Left lung (tissue), 14 donors: ENCODE measurements around the gene MXD4. TPM values are rescaled to one million over a fixed set of nuclear protein-coding genes. Genes with fewer than 3 reads are reported as not detected.

Experiments
- ATAC-seq: fragments of 200-7000 bp; cut with Tn5 transposase; one replicate; pipeline ENCODE4 v1.9.1; 2020; ENCODE audit warnings: moderate library complexity
- DNase-seq, 4 donors: peaks; one replicate each; pipeline ENCODE4 v3.0.0-alpha.2; 2013 to 2020
- H3K27ac ChIP-seq, 2 donors: fragments of 200-600 bp; sonication (generic) in 1 of 2; one replicate each; pipeline versions ENCODE4 v1.5.0 to v1.8.0; 2020 to 2021
- H3K27me3 ChIP-seq, 2 donors: fragments of 200-600 bp; sonication (generic) in 1 of 2; one replicate each; pipeline versions ENCODE4 v1.5.0 to v1.8.0; 2020 to 2021
- H3K36me3 ChIP-seq, 2 donors: fragments of 200-600 bp; sonication (generic) in 1 of 2; one replicate each; pipeline versions ENCODE4 v1.5.0 to v1.8.0; 2020 to 2021
- H3K4me1 ChIP-seq, 2 donors: fragments of 200-600 bp; one replicate each; pipeline ENCODE4 v1.8.0; 2021
- H3K4me3 ChIP-seq, 2 donors: fragments of 200-600 bp; sonication (generic) in 1 of 2; one replicate each; pipeline versions ENCODE4 v1.5.0 to v1.8.0; 2020 to 2021; ENCODE audit warnings: mild to moderate bottlenecking in 1 of 2
- H3K9me3 ChIP-seq, 2 donors: fragments of 200-600 bp; sonication (generic) in 1 of 2; one replicate each; pipeline versions ENCODE4 v1.5.0 to v1.8.0; 2020 to 2021
- intact Hi-C, 2 donors: fragments of 100-400 bp; cut with DNase I; formaldehyde crosslinking; loops; one replicate each; pipeline versions ENCODE4 v1.11.2 to v1.14.2; 2022
- long read RNA-seq, 12 donors: library from polyadenylated mRNA in 2 of 12; unstranded in 2 of 12; transcript quantifications; one replicate each; pipeline ENCODE4 v2.0.0 and lab custom pipeline, GENCODE V29; 2019 to 2026
- polyA plus RNA-seq, 6 donors: library from polyadenylated mRNA; unstranded; fragments of 120-200 nt; gene quantifications; one replicate each; pipeline ENCODE4 v1.2.1, GENCODE V29; 2013; ENCODE audit not compliant: insufficient read length in 6 of 6
- total RNA-seq, 2 donors: library from RNA; stranded (reverse); fragmentation: NEBNext Ultra II Directional; extraction: Animal tissue kit (Norgen Biotek cat#: 25700); gene quantifications; one replicate each; pipeline ENCODE4 v1.2.1, GENCODE V29; 2021
- TF ChIP-seq, protein P1 (sequence below), 2 donors: fragments of 200-600 bp; sonication (generic) in 1 of 2; IDR thresholded peaks; one replicate each; pipeline versions ENCODE4 v1.5.0 to v1.8.0; 2021; ENCODE audit warnings: antibody characterized with exemption in 2 of 2
- donor health status: DM: no; HTN: yes; CAD: no.
- donor health status: DM: no; HTN: no; CAD: no.

MXD4 gene, protein sequence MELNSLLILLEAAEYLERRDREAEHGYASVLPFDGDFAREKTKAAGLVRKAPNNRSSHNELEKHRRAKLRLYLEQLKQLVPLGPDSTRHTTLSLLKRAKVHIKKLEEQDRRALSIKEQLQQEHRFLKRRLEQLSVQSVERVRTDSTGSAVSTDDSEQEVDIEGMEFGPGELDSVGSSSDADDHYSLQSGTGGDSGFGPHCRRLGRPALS
- 10 to 100 TPM; 52.4 to 84.6 TPM for total RNA-seq
- 100 to 1,000 TPM in 1 of 6 donors, 10 to 100 TPM in 5; 71.8 to 113 (median 84.0) TPM for polyA plus RNA-seq
- long read RNA-seq, donor 1, full-length matches to known transcripts: 56 of 71 reads
- long read RNA-seq, donor 1, partial matches to known transcripts: 0 of 71 reads
- long read RNA-seq, donor 1, other reads (novel, unspliced or antisense): 15 of 71 reads
- long read RNA-seq, donor 2, full-length matches to known transcripts: 39 of 44 reads
- long read RNA-seq, donor 2, partial matches to known transcripts: 0 of 44 reads
- long read RNA-seq, donor 2, other reads (novel, unspliced or antisense): 5 of 44 reads
- long read RNA-seq, donor 3, full-length matches to known transcripts: 32 of 37 reads
- long read RNA-seq, donor 3, partial matches to known transcripts: 5 of 37 reads
- long read RNA-seq, donor 3, other reads (novel, unspliced or antisense): 0 of 37 reads
- long read RNA-seq, donor 4, full-length matches to known transcripts: 5 of 33 reads
- long read RNA-seq, donor 4, partial matches to known transcripts: 3 of 33 reads
- long read RNA-seq, donor 4, other reads (novel, unspliced or antisense): 25 of 33 reads
- long read RNA-seq, donor 5, full-length matches to known transcripts: 51 of 51 reads
- long read RNA-seq, donor 5, partial matches to known transcripts: 0 of 51 reads
- long read RNA-seq, donor 5, other reads (novel, unspliced or antisense): 0 of 51 reads
- long read RNA-seq, donor 6, full-length matches to known transcripts: 31 of 31 reads
- long read RNA-seq, donor 6, partial matches to known transcripts: 0 of 31 reads
- long read RNA-seq, donor 6, other reads (novel, unspliced or antisense): 0 of 31 reads
- long read RNA-seq, donor 7, full-length matches to known transcripts: 36 of 36 reads
- long read RNA-seq, donor 7, partial matches to known transcripts: 0 of 36 reads
- long read RNA-seq, donor 7, other reads (novel, unspliced or antisense): 0 of 36 reads
- long read RNA-seq, donor 8, full-length matches to known transcripts: 60 of 65 reads
- long read RNA-seq, donor 8, partial matches to known transcripts: 5 of 65 reads
- long read RNA-seq, donor 8, other reads (novel, unspliced or antisense): 0 of 65 reads
- long read RNA-seq, donor 9, full-length matches to known transcripts: 1 of 1 reads
- long read RNA-seq, donor 9, partial matches to known transcripts: 0 of 1 reads
- long read RNA-seq, donor 9, other reads (novel, unspliced or antisense): 0 of 1 reads
- long read RNA-seq, donor 10, full-length matches to known transcripts: 5 of 15 reads
- long read RNA-seq, donor 10, partial matches to known transcripts: 0 of 15 reads
- long read RNA-seq, donor 10, other reads (novel, unspliced or antisense): 10 of 15 reads
- long read RNA-seq, donor 11, full-length matches to known transcripts: 51 of 51 reads
- long read RNA-seq, donor 11, partial matches to known transcripts: 0 of 51 reads
- long read RNA-seq, donor 11, other reads (novel, unspliced or antisense): 0 of 51 reads
- long read RNA-seq, donor 12, full-length matches to known transcripts: 60 of 65 reads
- long read RNA-seq, donor 12, partial matches to known transcripts: 5 of 65 reads
- long read RNA-seq, donor 12, other reads (novel, unspliced or antisense): 0 of 65 reads

DNA sequence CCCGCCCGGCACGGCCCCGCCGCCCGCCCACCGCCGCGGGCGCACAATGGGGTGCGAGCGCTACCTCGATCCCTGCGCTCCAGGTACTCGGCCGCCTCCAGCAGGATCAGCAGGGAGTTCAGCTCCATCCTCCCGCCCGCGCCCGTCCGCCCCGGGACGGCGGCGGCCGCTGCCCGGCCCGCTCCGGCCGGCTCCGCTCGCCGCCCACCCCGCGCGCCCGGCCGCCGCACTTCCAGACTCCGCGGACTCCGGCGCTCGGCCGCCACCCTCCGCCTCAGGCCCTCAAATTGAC, at the start of gene MXD4:
TSS of gene MXD4 (minus strand) at position 257 of the 292 bp plus-strand sequence. CDS start at position 128, 129 bp downstream.
- Histone ChIP-seq H3K27ac (peak within 1 kb of the TSS; percentile 93 to 94), H3K4me1 (peaks cover 42 to 56% of the 10 kb centered on the region in 2 donors), H3K27me3 (no peaks in the 10 kb centered on the region), H3K4me3 (peak within 1 kb of the TSS; percentile 89 to 93), H3K9me3 (no peaks in the 10 kb centered on the region), H3K36me3 (peaks cover 0 to 19% of the 10 kb centered on the region in 2 donors)
- TF ChIP-seq, protein P1, sequence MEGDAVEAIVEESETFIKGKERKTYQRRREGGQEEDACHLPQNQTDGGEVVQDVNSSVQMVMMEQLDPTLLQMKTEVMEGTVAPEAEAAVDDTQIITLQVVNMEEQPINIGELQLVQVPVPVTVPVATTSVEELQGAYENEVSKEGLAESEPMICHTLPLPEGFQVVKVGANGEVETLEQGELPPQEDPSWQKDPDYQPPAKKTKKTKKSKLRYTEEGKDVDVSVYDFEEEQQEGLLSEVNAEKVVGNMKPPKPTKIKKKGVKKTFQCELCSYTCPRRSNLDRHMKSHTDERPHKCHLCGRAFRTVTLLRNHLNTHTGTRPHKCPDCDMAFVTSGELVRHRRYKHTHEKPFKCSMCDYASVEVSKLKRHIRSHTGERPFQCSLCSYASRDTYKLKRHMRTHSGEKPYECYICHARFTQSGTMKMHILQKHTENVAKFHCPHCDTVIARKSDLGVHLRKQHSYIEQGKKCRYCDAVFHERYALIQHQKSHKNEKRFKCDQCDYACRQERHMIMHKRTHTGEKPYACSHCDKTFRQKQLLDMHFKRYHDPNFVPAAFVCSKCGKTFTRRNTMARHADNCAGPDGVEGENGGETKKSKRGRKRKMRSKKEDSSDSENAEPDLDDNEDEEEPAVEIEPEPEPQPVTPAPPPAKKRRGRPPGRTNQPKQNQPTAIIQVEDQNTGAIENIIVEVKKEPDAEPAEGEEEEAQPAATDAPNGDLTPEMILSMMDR (IDR thresholded peaks at IDR 0.05): no peak
- ATAC-seq: no peak
- intact Hi-C loops: no loop called here
- no peak for DNase-seq

DNA sequence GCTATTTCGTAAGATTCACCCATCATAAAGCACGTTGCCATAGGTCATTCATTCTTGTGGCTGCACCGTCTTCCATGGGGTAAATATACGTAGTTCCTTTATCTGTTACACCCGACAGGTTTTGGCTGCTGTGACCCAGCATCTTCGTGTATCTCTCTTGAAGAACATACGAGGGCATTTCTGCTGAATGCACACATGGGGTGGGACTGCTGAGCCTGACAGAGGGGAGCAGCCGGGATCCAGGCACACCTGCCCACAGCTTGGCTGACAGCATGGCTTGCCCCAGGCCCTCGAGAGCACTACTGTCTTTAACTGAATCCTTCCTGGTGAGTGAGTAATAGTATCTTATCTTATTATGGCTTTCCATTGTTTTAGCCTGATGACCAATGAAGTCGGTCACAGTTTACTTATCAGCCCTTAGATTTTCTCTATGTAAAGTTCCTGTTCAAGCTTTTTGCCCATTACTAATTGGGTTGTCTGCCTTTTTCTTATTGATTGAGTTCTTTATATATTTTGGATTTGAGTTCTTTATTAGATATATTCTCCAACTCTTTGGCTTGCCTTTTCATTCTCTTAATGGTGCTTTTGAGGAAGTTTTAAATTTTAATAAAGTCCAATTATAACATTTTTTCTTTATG, 45.0 kb upstream of the MXD4 start:
- Histone ChIP-seq H3K27ac (no peak overlapping the region), H3K4me1 (no peaks in the 10 kb centered on the region), H3K36me3 (peaks cover 0 to 12% of the 10 kb centered on the region in 2 donors), H3K9me3 (peaks cover 0 to 17% of the 10 kb centered on the region in 2 donors), H3K4me3 (no peak overlapping the region), H3K27me3 (no peaks in the 10 kb centered on the region)
- intact Hi-C loops: no loop called here
- TF ChIP-seq, protein P1 (IDR thresholded peaks at IDR 0.05): no peak
- ATAC-seq (no peak), DNase-seq (no peak)

DNA sequence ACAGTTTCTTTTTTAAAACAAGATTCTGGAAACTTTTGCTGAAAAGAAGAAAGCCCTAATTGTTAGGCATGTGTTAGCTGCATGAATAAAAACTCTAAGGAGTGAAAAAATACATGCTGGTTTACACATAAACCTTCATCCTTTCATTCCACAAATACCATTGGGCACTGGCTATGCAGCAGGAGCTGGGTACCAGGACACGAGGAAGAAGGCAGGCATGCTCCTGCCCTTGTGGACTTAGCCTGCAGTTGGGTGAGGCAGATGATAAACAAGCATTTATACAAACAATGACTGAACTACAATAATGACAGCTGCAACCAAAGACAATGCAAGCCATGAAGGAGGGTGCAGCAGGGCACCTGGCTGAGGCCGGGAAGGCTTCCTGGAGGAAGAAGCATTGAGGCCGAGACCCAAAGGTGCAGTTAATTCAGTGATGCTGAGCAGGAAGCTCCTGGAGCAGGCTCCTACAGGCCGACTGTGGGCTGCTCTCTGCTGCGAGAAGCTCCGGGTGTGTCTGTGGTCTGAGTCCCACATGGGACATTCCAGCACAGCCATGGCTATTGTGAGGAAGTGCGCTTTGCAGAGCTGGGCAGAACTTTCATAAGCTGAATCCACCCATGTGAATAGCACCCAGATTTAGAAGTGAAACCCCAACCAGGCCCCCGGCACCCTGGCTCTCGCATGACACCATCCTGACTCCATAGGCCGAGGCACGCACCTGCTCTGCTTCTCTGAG, 44.0 kb upstream of the MXD4 start:
- intact Hi-C loops: no loop called here
- TF ChIP-seq, protein P1 (IDR thresholded peaks at IDR 0.05): no peak
- no peaks in the 10 kb centered on the region for H3K4me1 ChIP-seq
- no peak overlapping the region for H3K4me3 ChIP-seq
- no peak overlapping the region for H3K27ac ChIP-seq
- DNase-seq (no peak), ATAC-seq (no peak)
- H3K36me3 ChIP-seq: peaks cover 0 to 12% of the 10 kb centered on the region in 2 donors
- no peaks in the 10 kb centered on the region for H3K27me3 ChIP-seq
- H3K9me3 ChIP-seq: peaks cover 0 to 9% of the 10 kb centered on the region in 2 donors
